HepG2 (cell line): ENCODE measurements around the gene MRPS7. TPM values are rescaled to one million over a fixed set of nuclear protein-coding genes. Genes with fewer than 3 reads are reported as not detected.
A peak's percentile ranks its signal among the peaks of the same experiment; 100 is the strongest.

Source experiments
- CC2D1A ChIP-seq: sonication (generic); formaldehyde crosslinking; IDR thresholded peaks from 2 replicates; pipeline ENCODE4 v1.8.1; 2023; ENCODE audit warnings: mild to moderate bottlenecking, missing genetic modification reagents
- PHF21A ChIP-seq: sonication (generic); formaldehyde crosslinking; IDR thresholded peaks from 2 replicates; pipeline ENCODE4 v1.5.0; 2020; ENCODE audit warnings: mild to moderate bottlenecking, missing genetic modification reagents
- SIN3A ChIP-seq: IDR thresholded peaks from 2 replicates; pipeline ENCODE4 v1.6.1; 2011; ENCODE audit warnings: low read depth, mild to moderate bottlenecking, control low read depth, low read length, borderline replicate concordance
- ZBTB38 ChIP-seq: sonication (generic); formaldehyde crosslinking; IDR thresholded peaks from 2 replicates; pipeline ENCODE4 v1.5.1; 2020; ENCODE audit warnings: mild to moderate bottlenecking, missing genetic modification reagents
- ZNF773 ChIP-seq: sonication (generic); formaldehyde crosslinking; IDR thresholded peaks from 2 replicates; pipeline ENCODE4 v1.4.0; 2020; ENCODE audit warnings: missing genetic modification reagents, borderline replicate concordance
- polyA plus RNA-seq, 8 experiments: library from polyadenylated mRNA; depleted of rRNA in 3 of 8; stranded (reverse) in 7 of 8; unstranded in 1 of 8; fragments of >200 nt; fragmentation: Illumina TruSeq in 4 of 8; extraction: Trizol in 4 of 8; gene quantifications; 2 replicates each; pipeline versions ENCODE4 v1.2.1 to v1.2.3, GENCODE V29; 2011 to 2016; ENCODE audit warnings: low read depth in 4 of 8, missing spikeins in 1 of 8, mixed read lengths in 1 of 8; ENCODE audit not compliant: insufficient read depth in 1 of 8
- total RNA-seq, 5 experiments: library from RNA; depleted of rRNA; stranded (reverse); fragments of >200 nt; fragmentation: Illumina TruSeq; extraction: Trizol; gene quantifications; 2 replicates each; pipeline ENCODE4 v1.2.3, GENCODE V29; 2016; ENCODE audit warnings: low read depth in 1 of 5
- TF ChIP-seq, protein P1 (sequence below): sonication (generic); formaldehyde crosslinking; IDR thresholded peaks from 2 replicates; pipeline ENCODE4 v1.4.0; 2020; ENCODE audit warnings: mild to moderate bottlenecking, missing genetic modification reagents
- TF ChIP-seq, protein P2 (sequence below): sonication (generic); formaldehyde crosslinking; IDR thresholded peaks from 2 replicates; pipeline ENCODE4 v1.5.1; 2020; ENCODE audit warnings: missing genetic modification reagents, mild to moderate bottlenecking, borderline replicate concordance
- TF ChIP-seq, protein P3 (sequence below): sonication (generic); formaldehyde crosslinking; conservative IDR thresholded peaks from 2 replicates; pipeline ENCODE4 v1.4.0; 2020; ENCODE audit warnings: mild to moderate bottlenecking, missing genetic modification reagents, moderate library complexity
- TF ChIP-seq, protein P4 (sequence below): sonication (generic); formaldehyde crosslinking; IDR thresholded peaks from 2 replicates; pipeline ENCODE4 v1.5.0; 2020; ENCODE audit warnings: mild to moderate bottlenecking, missing genetic modification reagents, borderline replicate concordance

The MRPS7 gene
- total and polyA plus RNA-seq, 2 of the 13 experiments (the other 11 are each of a cell fraction or from before 2014, with no cell fraction given) = 97.0 to 162 TPM

DNA sequence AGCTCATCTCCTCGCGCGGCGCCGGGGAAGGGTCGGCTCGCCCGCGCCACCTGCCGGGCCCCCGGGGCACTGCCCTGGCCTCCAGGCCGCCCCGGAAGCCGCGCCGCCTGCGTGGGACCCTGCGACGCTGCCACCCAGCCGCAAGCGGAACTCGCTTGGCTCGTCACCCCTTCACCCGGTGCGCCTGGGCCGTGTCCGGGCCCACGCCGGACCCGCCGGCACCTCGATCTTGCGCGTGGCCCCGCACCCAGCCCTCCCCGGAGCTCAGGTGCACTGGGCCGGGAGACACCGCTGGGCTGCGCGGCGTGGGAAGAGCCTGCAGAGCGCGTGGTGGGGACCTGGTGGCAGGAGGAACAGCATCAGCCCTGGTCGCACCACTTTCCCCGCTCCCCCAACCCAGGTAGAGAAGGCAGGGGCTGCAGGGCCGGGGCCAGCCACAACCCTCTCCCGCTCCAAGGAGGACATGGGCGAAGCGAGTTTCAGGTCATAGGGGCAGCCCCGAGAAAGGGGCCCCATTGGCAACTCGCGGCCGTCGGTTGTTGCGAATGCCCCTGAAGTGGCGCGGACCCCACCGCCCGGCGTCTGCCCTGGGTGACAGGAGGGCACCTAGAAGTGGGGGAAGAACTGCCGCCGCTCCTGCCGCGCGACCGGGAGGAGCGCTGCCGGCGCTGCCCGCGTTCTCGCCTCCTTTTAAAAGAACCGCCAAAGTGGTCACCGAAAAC is 9.7 kb downstream of the MRPS7 start (continued):
- TF ChIP-seq, protein P1, sequence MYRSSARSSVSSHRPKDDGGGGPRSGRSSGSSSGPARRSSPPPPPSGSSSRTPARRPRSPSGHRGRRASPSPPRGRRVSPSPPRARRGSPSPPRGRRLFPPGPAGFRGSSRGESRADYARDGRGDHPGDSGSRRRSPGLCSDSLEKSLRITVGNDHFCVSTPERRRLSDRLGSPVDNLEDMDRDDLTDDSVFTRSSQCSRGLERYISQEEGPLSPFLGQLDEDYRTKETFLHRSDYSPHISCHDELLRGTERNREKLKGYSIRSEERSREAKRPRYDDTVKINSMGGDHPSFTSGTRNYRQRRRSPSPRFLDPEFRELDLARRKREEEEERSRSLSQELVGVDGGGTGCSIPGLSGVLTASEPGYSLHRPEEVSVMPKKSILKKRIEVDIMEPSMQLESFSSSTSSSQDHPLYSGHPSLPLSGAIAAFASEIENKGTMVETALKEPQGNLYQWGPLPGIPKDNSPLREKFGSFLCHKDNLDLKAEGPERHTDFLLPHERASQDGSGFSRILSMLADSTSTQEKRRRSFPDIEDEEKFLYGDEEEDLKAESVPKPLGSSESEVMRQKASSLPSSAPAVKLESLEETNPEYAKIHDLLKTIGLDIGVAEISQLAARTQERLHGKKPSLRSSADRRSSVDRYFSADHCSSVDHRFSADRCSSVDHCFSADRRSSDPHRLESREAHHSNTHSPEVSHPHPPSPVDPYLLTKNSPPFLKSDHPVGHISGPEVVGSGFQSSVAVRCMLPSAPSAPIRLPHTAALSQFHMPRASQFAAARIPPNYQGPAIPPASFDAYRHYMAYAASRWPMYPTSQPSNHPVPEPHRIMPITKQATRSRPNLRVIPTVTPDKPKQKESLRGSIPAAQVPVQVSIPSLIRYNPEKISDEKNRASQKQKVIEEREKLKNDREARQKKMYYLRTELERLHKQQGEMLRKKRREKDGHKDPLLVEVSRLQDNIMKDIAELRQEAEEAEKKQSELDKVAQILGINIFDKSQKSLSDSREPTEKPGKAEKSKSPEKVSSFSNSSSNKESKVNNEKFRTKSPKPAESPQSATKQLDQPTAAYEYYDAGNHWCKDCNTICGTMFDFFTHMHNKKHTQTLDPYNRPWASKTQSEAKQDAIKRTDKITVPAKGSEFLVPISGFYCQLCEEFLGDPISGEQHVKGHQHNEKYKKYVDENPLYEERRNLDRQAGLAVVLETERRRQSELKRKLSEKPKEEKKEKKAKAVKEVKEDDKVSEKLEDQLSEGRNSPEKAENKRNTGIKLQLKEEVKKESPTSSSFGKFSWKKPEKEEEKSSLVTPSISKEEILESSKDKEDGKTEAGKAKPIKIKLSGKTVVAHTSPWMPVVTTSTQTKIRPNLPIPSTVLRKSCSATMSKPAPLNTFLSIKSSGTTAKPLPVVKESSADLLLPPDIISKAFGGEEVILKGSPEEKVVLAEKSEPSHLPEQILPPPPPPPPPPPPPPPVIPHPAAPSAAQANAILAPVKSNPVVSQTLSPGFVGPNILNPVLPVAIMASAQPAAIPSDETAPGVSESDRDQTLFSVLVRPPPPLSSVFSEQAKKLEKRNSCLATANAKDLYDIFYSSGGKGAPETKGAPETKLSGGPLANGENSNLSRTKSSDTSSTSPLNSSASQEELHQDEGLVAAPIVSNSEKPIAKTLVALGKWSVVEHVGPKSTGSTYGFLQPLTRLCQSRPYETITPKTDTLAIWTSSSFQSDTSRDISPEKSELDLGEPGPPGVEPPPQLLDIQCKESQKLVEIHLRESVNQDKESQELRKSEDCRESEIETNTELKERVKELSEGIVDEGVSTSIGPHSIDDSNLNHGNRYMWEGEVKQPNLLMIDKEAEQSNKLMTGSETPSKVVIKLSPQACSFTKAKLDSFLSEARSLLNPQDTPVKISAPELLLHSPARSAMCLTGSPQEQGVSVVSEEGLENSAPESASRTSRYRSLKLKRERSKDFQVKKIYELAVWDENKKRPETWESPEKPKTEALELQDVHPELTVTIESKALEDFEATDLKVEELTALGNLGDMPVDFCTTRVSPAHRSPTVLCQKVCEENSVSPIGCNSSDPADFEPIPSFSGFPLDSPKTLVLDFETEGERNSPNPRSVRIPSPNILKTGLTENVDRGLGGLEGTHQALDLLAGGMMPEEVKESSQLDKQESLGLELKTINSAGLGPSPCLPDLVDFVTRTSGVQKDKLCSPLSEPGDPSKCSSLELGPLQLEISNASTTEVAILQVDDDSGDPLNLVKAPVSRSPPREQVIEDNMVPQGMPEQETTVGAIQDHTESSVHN (CRISPR knock-in tag) = peak; percentile 45; the same call in 1 of the 2 replicates
- TF ChIP-seq ZNF773 (CRISPR knock-in tag) = peak; percentile 68; the same call in 1 of the 2 replicates
- 0 out of 2 replicates have a peak, but pooled peaks have one; percentile 82 for TF ChIP-seq CC2D1A (CRISPR knock-in tag)
- TF ChIP-seq SIN3A = peak; percentile 82; the same call in 1 of the 2 replicates
- TF ChIP-seq ZBTB38 = 0 out of 2 replicates have a peak, but pooled peaks have one; percentile 48
- no peak; the same call in 1 of the 2 replicates for TF ChIP-seq PHF21A
- TF ChIP-seq, protein P2, sequence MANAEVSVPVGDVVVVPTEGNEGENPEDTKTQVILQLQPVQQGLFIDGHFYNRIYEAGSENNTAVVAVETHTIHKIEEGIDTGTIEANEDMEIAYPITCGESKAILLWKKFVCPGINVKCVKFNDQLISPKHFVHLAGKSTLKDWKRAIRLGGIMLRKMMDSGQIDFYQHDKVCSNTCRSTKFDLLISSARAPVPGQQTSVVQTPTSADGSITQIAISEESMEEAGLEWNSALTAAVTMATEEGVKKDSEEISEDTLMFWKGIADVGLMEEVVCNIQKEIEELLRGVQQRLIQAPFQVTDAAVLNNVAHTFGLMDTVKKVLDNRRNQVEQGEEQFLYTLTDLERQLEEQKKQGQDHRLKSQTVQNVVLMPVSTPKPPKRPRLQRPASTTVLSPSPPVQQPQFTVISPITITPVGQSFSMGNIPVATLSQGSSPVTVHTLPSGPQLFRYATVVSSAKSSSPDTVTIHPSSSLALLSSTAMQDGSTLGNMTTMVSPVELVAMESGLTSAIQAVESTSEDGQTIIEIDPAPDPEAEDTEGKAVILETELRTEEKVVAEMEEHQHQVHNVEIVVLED = 0 out of 2 replicates have a peak, but pooled peaks have one; percentile 44
- TF ChIP-seq, protein P3, sequence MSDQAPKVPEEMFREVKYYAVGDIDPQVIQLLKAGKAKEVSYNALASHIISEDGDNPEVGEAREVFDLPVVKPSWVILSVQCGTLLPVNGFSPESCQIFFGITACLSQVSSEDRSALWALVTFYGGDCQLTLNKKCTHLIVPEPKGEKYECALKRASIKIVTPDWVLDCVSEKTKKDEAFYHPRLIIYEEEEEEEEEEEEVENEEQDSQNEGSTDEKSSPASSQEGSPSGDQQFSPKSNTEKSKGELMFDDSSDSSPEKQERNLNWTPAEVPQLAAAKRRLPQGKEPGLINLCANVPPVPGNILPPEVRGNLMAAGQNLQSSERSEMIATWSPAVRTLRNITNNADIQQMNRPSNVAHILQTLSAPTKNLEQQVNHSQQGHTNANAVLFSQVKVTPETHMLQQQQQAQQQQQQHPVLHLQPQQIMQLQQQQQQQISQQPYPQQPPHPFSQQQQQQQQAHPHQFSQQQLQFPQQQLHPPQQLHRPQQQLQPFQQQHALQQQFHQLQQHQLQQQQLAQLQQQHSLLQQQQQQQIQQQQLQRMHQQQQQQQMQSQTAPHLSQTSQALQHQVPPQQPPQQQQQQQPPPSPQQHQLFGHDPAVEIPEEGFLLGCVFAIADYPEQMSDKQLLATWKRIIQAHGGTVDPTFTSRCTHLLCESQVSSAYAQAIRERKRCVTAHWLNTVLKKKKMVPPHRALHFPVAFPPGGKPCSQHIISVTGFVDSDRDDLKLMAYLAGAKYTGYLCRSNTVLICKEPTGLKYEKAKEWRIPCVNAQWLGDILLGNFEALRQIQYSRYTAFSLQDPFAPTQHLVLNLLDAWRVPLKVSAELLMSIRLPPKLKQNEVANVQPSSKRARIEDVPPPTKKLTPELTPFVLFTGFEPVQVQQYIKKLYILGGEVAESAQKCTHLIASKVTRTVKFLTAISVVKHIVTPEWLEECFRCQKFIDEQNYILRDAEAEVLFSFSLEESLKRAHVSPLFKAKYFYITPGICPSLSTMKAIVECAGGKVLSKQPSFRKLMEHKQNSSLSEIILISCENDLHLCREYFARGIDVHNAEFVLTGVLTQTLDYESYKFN (CRISPR knock-in tag) = no peak; the same call in 1 of the 2 replicates
- TF ChIP-seq, protein P4, sequence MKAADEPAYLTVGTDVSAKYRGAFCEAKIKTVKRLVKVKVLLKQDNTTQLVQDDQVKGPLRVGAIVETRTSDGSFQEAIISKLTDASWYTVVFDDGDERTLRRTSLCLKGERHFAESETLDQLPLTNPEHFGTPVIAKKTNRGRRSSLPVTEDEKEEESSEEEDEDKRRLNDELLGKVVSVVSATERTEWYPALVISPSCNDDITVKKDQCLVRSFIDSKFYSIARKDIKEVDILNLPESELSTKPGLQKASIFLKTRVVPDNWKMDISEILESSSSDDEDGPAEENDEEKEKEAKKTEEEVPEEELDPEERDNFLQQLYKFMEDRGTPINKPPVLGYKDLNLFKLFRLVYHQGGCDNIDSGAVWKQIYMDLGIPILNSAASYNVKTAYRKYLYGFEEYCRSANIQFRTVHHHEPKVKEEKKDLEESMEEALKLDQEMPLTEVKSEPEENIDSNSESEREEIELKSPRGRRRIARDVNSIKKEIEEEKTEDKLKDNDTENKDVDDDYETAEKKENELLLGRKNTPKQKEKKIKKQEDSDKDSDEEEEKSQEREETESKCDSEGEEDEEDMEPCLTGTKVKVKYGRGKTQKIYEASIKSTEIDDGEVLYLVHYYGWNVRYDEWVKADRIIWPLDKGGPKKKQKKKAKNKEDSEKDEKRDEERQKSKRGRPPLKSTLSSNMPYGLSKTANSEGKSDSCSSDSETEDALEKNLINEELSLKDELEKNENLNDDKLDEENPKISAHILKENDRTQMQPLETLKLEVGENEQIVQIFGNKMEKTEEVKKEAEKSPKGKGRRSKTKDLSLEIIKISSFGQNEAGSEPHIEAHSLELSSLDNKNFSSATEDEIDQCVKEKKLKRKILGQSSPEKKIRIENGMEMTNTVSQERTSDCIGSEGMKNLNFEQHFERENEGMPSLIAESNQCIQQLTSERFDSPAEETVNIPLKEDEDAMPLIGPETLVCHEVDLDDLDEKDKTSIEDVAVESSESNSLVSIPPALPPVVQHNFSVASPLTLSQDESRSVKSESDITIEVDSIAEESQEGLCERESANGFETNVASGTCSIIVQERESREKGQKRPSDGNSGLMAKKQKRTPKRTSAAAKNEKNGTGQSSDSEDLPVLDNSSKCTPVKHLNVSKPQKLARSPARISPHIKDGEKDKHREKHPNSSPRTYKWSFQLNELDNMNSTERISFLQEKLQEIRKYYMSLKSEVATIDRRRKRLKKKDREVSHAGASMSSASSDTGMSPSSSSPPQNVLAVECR (CRISPR knock-in tag) = peak; percentile 73
